WTC11 (cell line): ENCODE measurements around the gene ZNF397. TPM values are rescaled to one million over a fixed set of nuclear protein-coding genes. Genes with fewer than 3 reads are reported as not detected.

Experiments
- ATAC-seq: fragments of 200-7000 bp; cut with Tn5 transposase; 2 replicates; pipeline ENCODE4 v1.10.0; 2021; ENCODE audit warnings: mild to moderate bottlenecking, moderate library complexity
- CTCF ChIA-PET: fragments of 300-600 bp; sonication (Branson Sonifier 250); formaldehyde crosslinking; loops from one replicate; lab custom pipeline; 2021; ENCODE audit warnings: antibody characterized with exemption; lab: Charles Lee
- POLR2A ChIA-PET: fragments of 350-600 bp; sonication (Branson Sonifier 250); formaldehyde crosslinking; loops from one replicate; lab custom pipeline; 2021; ENCODE audit warnings: antibody characterized with exemption; lab: Charles Lee
- DNase-seq: peaks from one replicate; pipeline ENCODE4 v3.0.0; 2021; ENCODE audit warnings: low spot score
- H3K27ac Mint-ChIP-seq: 2 replicates; pipeline ENCODE4 v1.8.0; 2021; ENCODE audit warnings: mixed read lengths
- H3K27me3 Mint-ChIP-seq: 2 replicates; pipeline ENCODE4 v1.8.0; 2021; ENCODE audit warnings: low read depth, mild to moderate bottlenecking, moderate library complexity, mixed read lengths
- H3K36me3 Mint-ChIP-seq: 2 replicates; pipeline ENCODE4 v1.8.0; 2021; ENCODE audit warnings: mixed read lengths
- H3K4me1 Mint-ChIP-seq: 2 replicates; pipeline ENCODE4 v1.8.0; 2022; ENCODE audit warnings: mixed read lengths
- H3K4me3 Mint-ChIP-seq: 2 replicates; pipeline ENCODE4 v1.8.0; 2021; ENCODE audit warnings: mild to moderate bottlenecking, moderate library complexity, mixed read lengths
- H3K9me3 Mint-ChIP-seq: 2 replicates; pipeline ENCODE4 v1.8.0; 2021; ENCODE audit warnings: mixed read lengths
- ATF6 ChIP-seq: sonication (generic); formaldehyde crosslinking; IDR thresholded peaks from 2 replicates; pipeline ENCODE4 v1.8.1; 2023; ENCODE audit warnings: mild to moderate bottlenecking, missing genetic modification reagents
- CTCF ChIP-seq: fragments of 200-600 bp; IDR thresholded peaks from 2 replicates; pipeline ENCODE4 v1.8.0; 2022; ENCODE audit warnings: antibody characterized with exemption
- E2F5 ChIP-seq: sonication (generic); formaldehyde crosslinking; IDR thresholded peaks from 2 replicates; pipeline ENCODE4 v1.8.1; 2022; ENCODE audit warnings: mild to moderate bottlenecking, moderate library complexity, missing genetic modification reagents
- FOXP4 ChIP-seq: sonication (generic); formaldehyde crosslinking; IDR thresholded peaks from 2 replicates; pipeline ENCODE4 v1.8.0; 2022; ENCODE audit warnings: mild to moderate bottlenecking, missing genetic modification reagents
- HMGA2 ChIP-seq: fragments of 250-450 bp; sonication (Bioruptor Pico); IDR thresholded peaks from 2 replicates; pipeline ENCODE4 v1.4.0; 2021; ENCODE audit warnings: mild to moderate bottlenecking, moderate library complexity
- JUN ChIP-seq: sonication (generic); formaldehyde crosslinking; IDR thresholded peaks from 2 replicates; pipeline ENCODE4 v1.8.0; 2023; ENCODE audit warnings: mild to moderate bottlenecking, missing genetic modification reagents
- NR2C2 ChIP-seq: sonication (generic); formaldehyde crosslinking; IDR thresholded peaks from 2 replicates; pipeline ENCODE4 v1.8.0; 2022; ENCODE audit warnings: mild to moderate bottlenecking, missing genetic modification reagents
- OVOL2 ChIP-seq: fragments of 250-450 bp; sonication (Bioruptor Pico); IDR thresholded peaks from 2 replicates; pipeline ENCODE4 v1.9.0; 2021; ENCODE audit warnings: mild to moderate bottlenecking, borderline replicate concordance
- PREB ChIP-seq: sonication (generic); formaldehyde crosslinking; IDR thresholded peaks from 2 replicates; pipeline ENCODE4 v1.8.1; 2022; ENCODE audit warnings: mild to moderate bottlenecking, missing genetic modification reagents, moderate library complexity, borderline replicate concordance
- RELA ChIP-seq: sonication (generic); formaldehyde crosslinking; IDR thresholded peaks from 2 replicates; pipeline ENCODE4 v1.8.1; 2022; ENCODE audit warnings: missing genetic modification reagents, mild to moderate bottlenecking, borderline replicate concordance
- TCF7 ChIP-seq: sonication (generic); formaldehyde crosslinking; IDR thresholded peaks from 2 replicates; pipeline ENCODE4 v1.8.0; 2022; ENCODE audit warnings: mild to moderate bottlenecking, low read depth, missing genetic modification reagents, moderate library complexity
- TEAD4 ChIP-seq: sonication (generic); formaldehyde crosslinking; IDR thresholded peaks from 2 replicates; pipeline ENCODE4 v1.8.0; 2022; ENCODE audit warnings: mild to moderate bottlenecking, missing genetic modification reagents
- ZNF219 ChIP-seq: sonication (generic); formaldehyde crosslinking; IDR thresholded peaks from 2 replicates; pipeline ENCODE4 v1.8.0; 2023; ENCODE audit warnings: missing genetic modification reagents, mild to moderate bottlenecking, borderline replicate concordance
- ZNF232 ChIP-seq: sonication (generic); formaldehyde crosslinking; IDR thresholded peaks from 2 replicates; pipeline ENCODE4 v1.8.0; 2022; ENCODE audit warnings: mild to moderate bottlenecking, missing genetic modification reagents
- ZNF281 ChIP-seq: sonication (generic); formaldehyde crosslinking; IDR thresholded peaks from 2 replicates; pipeline ENCODE4 v1.8.0; 2023; ENCODE audit warnings: mild to moderate bottlenecking, missing genetic modification reagents
- ZNF396 ChIP-seq: fragments of 250-450 bp; sonication (Bioruptor Pico); IDR thresholded peaks from 2 replicates; pipeline ENCODE4 v1.8.0; 2021; ENCODE audit warnings: mild to moderate bottlenecking, moderate library complexity, borderline replicate concordance
- ZNF532 ChIP-seq: fragments of 250-450 bp; sonication (Bioruptor Pico); IDR thresholded peaks from 2 replicates; pipeline ENCODE4 v1.9.0; 2021; ENCODE audit warnings: mild to moderate bottlenecking, borderline replicate concordance
- total RNA-seq: library from RNA; stranded (reverse); gene quantifications from 3 replicates; pipeline ENCODE4 v1.2.3, GENCODE V29; 2021

Gene ZNF397
- total RNA-seq, 1 experiment from 2014 or later: 44.0 TPM

- Mint-ChIP-seq H3K4me1 (peaks cover 50% of the 10 kb centered on the region), H3K27ac (no peak overlapping the region; the same call in 1 of the 2 replicates), H3K27me3 (peaks cover 3% of the 10 kb centered on the region; the same call in 1 of the 2 replicates), H3K36me3 (no peaks in the 10 kb centered on the region), H3K9me3 (no peaks in the 10 kb centered on the region), H3K4me3 (no peak overlapping the region)
- TF ChIP-seq E2F5 (CRISPR knock-in tag) (no peak), HMGA2 (CRISPR knock-in tag) (no peak), RELA (CRISPR knock-in tag) (no peak), ZNF232 (CRISPR knock-in tag) (no peak), OVOL2 (CRISPR knock-in tag) (no peak), ATF6 (CRISPR knock-in tag) (no peak), ZNF219 (CRISPR knock-in tag) (no peak), JUN (CRISPR knock-in tag) (no peak), FOXP4 (CRISPR knock-in tag) (no peak), CTCF (no peak), ZNF281 (CRISPR knock-in tag) (no peak), ZNF396 (no peak), TCF7 (CRISPR knock-in tag) (no peak)
- no peak for DNase-seq
- CTCF ChIA-PET: interaction anchor here (0.8 to 1.3 kb wide), 2 partner anchors 39 to 968 kb away, joined by 4 read pairs; partner anchors contain the start of gene NOL4
- no peak for ATAC-seq
- POLR2A ChIA-PET: no interaction called here
These were observed 48.4 kb upstream of the ZNF397 start for GRCh38 chr18:35192415-35192814.

- POLR2A ChIA-PET: no interaction called here
- H3K9me3 Mint-ChIP-seq: no peaks in the 10 kb centered on the region
- H3K4me3 Mint-ChIP-seq: no peak overlapping the region
- CTCF ChIA-PET: no interaction called here
- TF ChIP-seq PREB (CRISPR knock-in tag) (no peak), NR2C2 (CRISPR knock-in tag) (no peak), ZNF532 (CRISPR knock-in tag) (no peak), TEAD4 (CRISPR knock-in tag) (no peak), TCF7 (CRISPR knock-in tag) (no peak)
- H3K27me3 Mint-ChIP-seq: peaks cover 3% of the 10 kb centered on the region; the same call in 1 of the 2 replicates
- peaks cover 45% of the 10 kb centered on the region for H3K4me1 Mint-ChIP-seq
- H3K36me3 Mint-ChIP-seq: no peaks in the 10 kb centered on the region
- no peak for ATAC-seq
- DNase-seq: no peak
- H3K27ac Mint-ChIP-seq: no peak overlapping the region
These were observed 47.5 kb upstream of the ZNF397 start for GRCh38 chr18:35193316-35193715.
